Endothelial cell of umbilical vein (primary cell): ENCODE measurements around the gene KRTAP5-2. TPM values are rescaled to one million over a fixed set of nuclear protein-coding genes. Genes with fewer than 3 reads are reported as not detected.

ENCODE experiments used
- BruUV-seq: library from RNA; stranded (reverse); fragments of 400-500 nt; replicated peaks from 2 replicates; lab custom pipeline; 2021; lab: Mats Ljungman, UMichigan
- CTCF ChIA-PET: fragments of 300-600, 350-600 bp; sonication (Branson Sonifier 250); formaldehyde crosslinking; loops from one replicate; lab custom pipeline; 2021; ENCODE audit warnings: antibody characterized with exemption, inconsistent platforms; lab: Charles Lee
- POLR2A ChIA-PET: fragments of 300-600, 350-600 bp; sonication (Branson Sonifier 250); formaldehyde crosslinking; loops from one replicate; lab custom pipeline; 2021; ENCODE audit warnings: antibody characterized with exemption, inconsistent platforms; lab: Charles Lee
- DNase-seq: peaks from one replicate; pipeline ENCODE4 v3.0.0-alpha.2; 2011; ENCODE audit warnings: low read depth, low spot score
- FAIRE-seq: peaks from 2 replicates; lab custom pipeline; 2011; peaks lifted over from hg19 to GRCh38; lab: Jason Lieb, UNC
- H2AFZ ChIP-seq: 2 replicates; pipeline ENCODE4 v1.6.0; 2012; ENCODE audit warnings: low read depth, low read length, control low read depth, inconsistent platforms
- H3K27ac ChIP-seq: 2 replicates; pipeline ENCODE4 v1.5.1; 2011; ENCODE audit warnings: low read depth, mild to moderate bottlenecking, control low read depth, low read length, moderate library complexity; ENCODE audit not compliant: insufficient read depth
- H3K27me3 ChIP-seq, 2 experiments: 2 replicates each; pipeline versions ENCODE4 v1.6.0 to v1.6.1; 2011; ENCODE audit warnings: low read length in 2 of 2, mixed read lengths in 1 of 2; ENCODE audit not compliant: control insufficient read depth in 2 of 2, insufficient read depth in 2 of 2
- H3K36me3 ChIP-seq, 2 experiments: 2 replicates in 1 of 2; 3 replicates in 1 of 2; pipeline ENCODE4 v1.5.1; 2011; ENCODE audit warnings: low read length in 2 of 2, mild to moderate bottlenecking in 1 of 2, moderate library complexity in 1 of 2; ENCODE audit not compliant: control insufficient read depth in 2 of 2, insufficient read depth in 2 of 2; ENCODE audit errors: extremely low read depth in 1 of 2
- H3K4me1 ChIP-seq: 3 replicates; pipeline ENCODE4 v1.5.1; 2011; ENCODE audit warnings: mild to moderate bottlenecking, low read length; ENCODE audit not compliant: control insufficient read depth, insufficient read depth; ENCODE audit errors: extremely low read depth
- H3K4me2 ChIP-seq: 2 replicates; pipeline ENCODE4 v1.6.1; 2011; ENCODE audit warnings: low read length, control low read depth, mixed read lengths; ENCODE audit not compliant: insufficient read depth
- H3K4me3 ChIP-seq, 3 experiments: fragments of 200-600 bp in 1 of 3; sonication (generic), shearing (Covaris generic) in 1 of 3; replicated peaks in 1 of 3; 2 replicates each; pipeline ENCODE4 v1.5.1; 2011 to 2016; ENCODE audit warnings: control low read depth in 3 of 3, low read length in 3 of 3, mild to moderate bottlenecking in 2 of 3, inconsistent platforms in 1 of 3, low read depth in 1 of 3, moderate library complexity in 1 of 3; ENCODE audit not compliant: insufficient read depth in 1 of 3
- H3K79me2 ChIP-seq: 2 replicates; pipeline ENCODE4 v1.6.0; 2012; ENCODE audit warnings: low read length, inconsistent platforms; ENCODE audit not compliant: control insufficient read depth, insufficient read depth
- H3K9ac ChIP-seq: replicated peaks from 2 replicates; pipeline ENCODE3; 2011; ENCODE audit warnings: low read length, control low read depth; ENCODE audit not compliant: insufficient read depth; ENCODE audit errors: extremely low read depth
- H3K9me1 ChIP-seq: replicated peaks from 3 replicates; pipeline ENCODE4 v1.6.0; 2011; ENCODE audit warnings: mild to moderate bottlenecking, low read length; ENCODE audit not compliant: control insufficient read depth, insufficient read depth; ENCODE audit errors: extremely low read depth
- H3K9me3 ChIP-seq: replicated peaks from 2 replicates; pipeline ENCODE4 v1.5.1; 2012; ENCODE audit warnings: low read length, inconsistent platforms; ENCODE audit not compliant: control insufficient read depth, insufficient read depth
- H4K20me1 ChIP-seq: replicated peaks from 2 replicates; pipeline ENCODE3; 2011; ENCODE audit warnings: mild to moderate bottlenecking, low read length; ENCODE audit not compliant: control insufficient read depth, insufficient read depth; ENCODE audit errors: extremely low read depth
- CTCF ChIP-seq, 2 donors: IDR thresholded peaks; 1 replicate in 1 of 2; 2 replicates in 1 of 2; pipeline ENCODE4 v1.5.1; 2011; ENCODE audit warnings: low read length in 2 of 2, mild to moderate bottlenecking in 2 of 2, moderate library complexity in 2 of 2, control low read depth in 1 of 2, inconsistent platforms in 1 of 2, low read depth in 1 of 2; ENCODE audit not compliant: insufficient read depth in 1 of 2; ENCODE audit errors: extremely low read depth in 1 of 2
- EZH2 ChIP-seq: IDR thresholded peaks from 2 replicates; pipeline ENCODE4 v1.6.1; 2012; ENCODE audit warnings: borderline replicate concordance, low read depth, mild to moderate bottlenecking, moderate library complexity, low read length, inconsistent platforms; ENCODE audit not compliant: severe bottlenecking
- FOS ChIP-seq: IDR thresholded peaks from 2 replicates; pipeline ENCODE4 v1.6.1; 2011; ENCODE audit warnings: mild to moderate bottlenecking, low read length, moderate library complexity, borderline replicate concordance; ENCODE audit not compliant: insufficient read depth
- GATA2 ChIP-seq: IDR thresholded peaks from 2 replicates; pipeline ENCODE4 v1.7.0; 2011; ENCODE audit warnings: low read depth, mild to moderate bottlenecking, moderate library complexity, mixed read lengths, low read length; ENCODE audit not compliant: insufficient read length, insufficient read depth
- JUN ChIP-seq: IDR thresholded peaks from 2 replicates; pipeline ENCODE4 v1.6.1; 2011; ENCODE audit warnings: borderline replicate concordance, low read depth; ENCODE audit not compliant: insufficient read length, insufficient read depth
- MAX ChIP-seq: IDR thresholded peaks from 2 replicates; pipeline ENCODE4 v1.6.1; 2011; ENCODE audit not compliant: insufficient read depth, insufficient read length
- POLR2A ChIP-seq: IDR thresholded peaks from 2 replicates; pipeline ENCODE4 v1.6.1; 2012; ENCODE audit warnings: low read depth, mild to moderate bottlenecking, control low read depth, low read length
- POLR2AphosphoS5 ChIP-seq: IDR thresholded peaks from 2 replicates; pipeline ENCODE4 v1.6.1; 2012; ENCODE audit warnings: low read depth, mild to moderate bottlenecking, control low read depth, low read length, moderate library complexity; ENCODE audit not compliant: insufficient read depth
- dilution Hi-C: fragments of 300-500 bp; cut with MboI; formaldehyde crosslinking; loops from one replicate; pipeline ENCODE4 v1.15.0; 2019; ENCODE audit warnings: low sequenced_read_pairs; ENCODE audit not compliant: extremely low pct_ligation_motif_present
- intact Hi-C: fragments of 100-400 bp; cut with micrococcal nuclease; formaldehyde crosslinking; loops from one replicate; pipeline ENCODE4 v1.10.0; 2022
- polyA plus RNA-seq, 4 experiments: library from polyadenylated mRNA; depleted of rRNA in 3 of 4; stranded (reverse) in 3 of 4; unstranded in 1 of 4; fragments of >200 nt; gene quantifications; 2 replicates each; pipeline versions ENCODE4 v1.2.1 to v1.2.3, GENCODE V29; 2011 to 2012; ENCODE audit warnings: missing spikeins in 1 of 4
- total RNA-seq: library from RNA; stranded (reverse); gene quantifications from 2 replicates; pipeline ENCODE4 v1.2.3, GENCODE V29; 2021

KRTAP5-2 gene
- total and polyA plus RNA-seq, 2 donors (not counting 3 experiments of a cell fraction or from before 2014, with no cell fraction given): not detected

- ChIA-PET POLR2A (no interaction called here), CTCF (interaction anchor here (1.2 to 1.6 kb wide), 2 partner anchors 8 to 12 kb away, joined by 3 to 5 read pairs; no protein-coding TSS in a partner anchor)
- intact Hi-C loops: no loop called here
- H3K27me3 ChIP-seq: no peaks in the 10 kb centered on the region
- no peak overlapping the region for H3K9ac ChIP-seq
- no peaks in the 10 kb centered on the region for H3K79me2 ChIP-seq
- BruUV-seq: no TSS peak
- H3K36me3 ChIP-seq: no peaks in the 10 kb centered on the region
- H3K4me3 ChIP-seq: no peak overlapping the region
- no peak overlapping the region for H3K4me2 ChIP-seq
- TF ChIP-seq CTCF (IDR thresholded peaks at IDR 0.05; ENCODE audit: extremely low read depth in 1 of 2, insufficient read depth in 1 of 2, low read depth in 1 of 2, low read length in 2 of 2) (no peak), POLR2A (no peak), GATA2 (no peak), MAX (no peak), EZH2 (no peak), FOS (no peak), POLR2AphosphoS5 (no peak), JUN (no peak)
- DNase-seq (no peak), FAIRE-seq (no peak)
- no peak overlapping the region for H2AFZ ChIP-seq
- dilution Hi-C loops: no loop called here
- no peaks in the 10 kb centered on the region for H4K20me1 ChIP-seq
- H3K4me1 ChIP-seq: no peaks in the 10 kb centered on the region
- no peaks in the 10 kb centered on the region for H3K9me1 ChIP-seq
- H3K27ac ChIP-seq: no peak overlapping the region
- H3K9me3 ChIP-seq: no peaks in the 10 kb centered on the region
Observed at GRCh38 chr11:1644601-1645356, 46.7 kb upstream of the KRTAP5-2 start.
